Measurements from ENCODE around the gene ZNF385B. TPM values are rescaled to one million over a fixed set of nuclear protein-coding genes. Genes with fewer than 3 reads are reported as not detected.

Gene ZNF385B
- total RNA-seq, 4 donors from 2014 or later = 0.51 to 2.9 (median 1.7) TPM

- TF ChIP-seq CTCF (IDR thresholded peaks at IDR 0.05; ENCODE audit: low read depth) = no peak
Observed at GRCh38 chr2:179854891-179855290, 6.5 kb downstream of the ZNF385B start.

GRCh38 chr2:179853108-179853507 lies 8.3 kb downstream of the ZNF385B start:
- TF ChIP-seq CTCF (IDR thresholded peaks at IDR 0.05; ENCODE audit: low read depth) = no peak

- TF ChIP-seq CTCF (IDR thresholded peaks at IDR 0.05; ENCODE audit: low read depth) = no peak
Observed at GRCh38 chr2:179850188-179850587, 11.2 kb downstream of the ZNF385B start.

- TF ChIP-seq CTCF (IDR thresholded peaks at IDR 0.05; ENCODE audit: low read depth) = no peak
Observed at GRCh38 chr2:179849719-179850118, 11.7 kb downstream of the ZNF385B start.

GRCh38 chr2:179843541-179843940 lies 17.9 kb downstream of the ZNF385B start:
- TF ChIP-seq CTCF (IDR thresholded peaks at IDR 0.05; ENCODE audit: low read depth) = no peak

GRCh38 chr2:179842498-179843153 lies 18.8 kb downstream of the ZNF385B start:
- no peak for TF ChIP-seq CTCF (IDR thresholded peaks at IDR 0.05; ENCODE audit: low read depth)

GRCh38 chr2:179840840-179841239 lies 20.6 kb downstream of the ZNF385B start:
- no peak for TF ChIP-seq CTCF (IDR thresholded peaks at IDR 0.05; ENCODE audit: low read depth)
